ENCODE results near the gene EXOC5.

- TF ChIP-seq, protein P1, sequence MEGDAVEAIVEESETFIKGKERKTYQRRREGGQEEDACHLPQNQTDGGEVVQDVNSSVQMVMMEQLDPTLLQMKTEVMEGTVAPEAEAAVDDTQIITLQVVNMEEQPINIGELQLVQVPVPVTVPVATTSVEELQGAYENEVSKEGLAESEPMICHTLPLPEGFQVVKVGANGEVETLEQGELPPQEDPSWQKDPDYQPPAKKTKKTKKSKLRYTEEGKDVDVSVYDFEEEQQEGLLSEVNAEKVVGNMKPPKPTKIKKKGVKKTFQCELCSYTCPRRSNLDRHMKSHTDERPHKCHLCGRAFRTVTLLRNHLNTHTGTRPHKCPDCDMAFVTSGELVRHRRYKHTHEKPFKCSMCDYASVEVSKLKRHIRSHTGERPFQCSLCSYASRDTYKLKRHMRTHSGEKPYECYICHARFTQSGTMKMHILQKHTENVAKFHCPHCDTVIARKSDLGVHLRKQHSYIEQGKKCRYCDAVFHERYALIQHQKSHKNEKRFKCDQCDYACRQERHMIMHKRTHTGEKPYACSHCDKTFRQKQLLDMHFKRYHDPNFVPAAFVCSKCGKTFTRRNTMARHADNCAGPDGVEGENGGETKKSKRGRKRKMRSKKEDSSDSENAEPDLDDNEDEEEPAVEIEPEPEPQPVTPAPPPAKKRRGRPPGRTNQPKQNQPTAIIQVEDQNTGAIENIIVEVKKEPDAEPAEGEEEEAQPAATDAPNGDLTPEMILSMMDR (conservative IDR thresholded peaks at IDR 0.05; ENCODE audit: low read depth, low read length): peak; percentile 77
- no peak; the same call in none of the 2 replicates for TF ChIP-seq EZH2phosphoT487 (IDR thresholded peaks at IDR 0.05; ENCODE audit: borderline replicate concordance, low read length)
These were observed 79.6 kb downstream of the EXOC5 start for GRCh38 chr14:57189070-57189469.
